Hematopoietic multipotent progenitor cell treated with erythropoietin and hydrocortisone succinate and interleukin-3 and kit ligand, for 8 days (in vitro differentiated cells): ENCODE measurements around the gene ABHD17A.
"Not testable (repeated sequence)": the region's sequence is repeated elsewhere in the genome, so short reads cannot be mapped to it uniquely, and the experiment has no call there.

Experiments used
- DNase-seq: peaks from one replicate; pipeline ENCODE4 v3.0.0-alpha.2; 2015

The ABHD17A gene

GRCh38 chr19:1908364-1908678 is 23.0 kb upstream of the ABHD17A start:
- no peak for DNase-seq

- DNase-seq = no peak
Measured at GRCh38 chr19:1907563-1908363, 22.5 kb upstream of the ABHD17A start.

DNA sequence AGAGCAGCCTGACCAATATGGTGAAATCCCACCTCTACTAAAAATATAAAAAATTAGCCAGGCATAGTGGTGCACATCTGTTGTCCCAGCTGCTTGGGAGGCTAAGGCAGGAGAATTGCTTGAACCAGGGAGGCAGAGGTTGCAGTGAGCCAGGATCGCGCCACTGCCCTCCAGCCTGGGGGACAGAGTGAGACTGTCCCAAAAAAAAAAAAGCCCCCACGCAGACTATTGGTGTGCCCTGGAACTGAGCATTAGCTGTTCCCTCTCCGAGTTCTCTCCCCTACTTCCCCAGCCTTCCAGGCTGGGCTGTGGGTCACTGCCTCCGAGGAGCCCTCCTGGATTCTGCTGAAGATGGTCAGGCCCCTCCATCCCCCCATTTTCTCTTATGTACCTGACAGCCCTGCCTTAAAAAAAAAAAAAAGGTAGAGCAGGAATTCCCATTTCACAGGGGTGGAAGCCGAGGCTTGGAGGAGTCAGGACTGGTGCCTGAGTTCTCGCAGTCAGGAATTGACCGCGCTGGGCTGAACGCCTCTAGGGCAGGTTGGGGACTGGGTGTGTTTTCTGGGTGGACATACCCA is 21.8 kb upstream of the ABHD17A start:
- no peak for DNase-seq

DNA sequence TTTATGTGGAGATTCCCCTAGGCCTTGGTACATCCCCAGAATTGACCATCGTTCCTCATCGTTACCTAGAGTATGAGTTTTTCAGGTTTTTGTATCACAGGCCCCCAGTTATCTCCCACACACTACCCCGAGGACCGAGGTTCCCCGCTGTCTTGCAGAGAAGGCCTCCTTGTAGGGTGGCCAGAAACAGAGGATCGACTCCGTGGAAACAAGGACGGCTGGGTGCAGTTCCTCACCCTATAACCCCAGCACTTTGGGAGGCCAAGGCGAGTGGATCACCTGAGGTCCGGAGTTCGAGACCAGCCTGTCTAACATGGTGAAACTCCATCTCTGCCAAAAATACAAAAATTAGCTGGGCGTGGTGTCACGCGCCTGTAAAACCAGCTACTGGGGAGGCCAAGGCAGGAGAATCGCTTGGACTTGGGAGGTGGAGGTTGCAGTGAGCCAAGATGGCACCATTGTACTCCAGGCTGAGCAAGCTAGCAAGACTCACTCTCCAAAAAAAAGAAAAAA is 20.6 kb upstream of the ABHD17A start:
- DNase-seq = no peak

DNA sequence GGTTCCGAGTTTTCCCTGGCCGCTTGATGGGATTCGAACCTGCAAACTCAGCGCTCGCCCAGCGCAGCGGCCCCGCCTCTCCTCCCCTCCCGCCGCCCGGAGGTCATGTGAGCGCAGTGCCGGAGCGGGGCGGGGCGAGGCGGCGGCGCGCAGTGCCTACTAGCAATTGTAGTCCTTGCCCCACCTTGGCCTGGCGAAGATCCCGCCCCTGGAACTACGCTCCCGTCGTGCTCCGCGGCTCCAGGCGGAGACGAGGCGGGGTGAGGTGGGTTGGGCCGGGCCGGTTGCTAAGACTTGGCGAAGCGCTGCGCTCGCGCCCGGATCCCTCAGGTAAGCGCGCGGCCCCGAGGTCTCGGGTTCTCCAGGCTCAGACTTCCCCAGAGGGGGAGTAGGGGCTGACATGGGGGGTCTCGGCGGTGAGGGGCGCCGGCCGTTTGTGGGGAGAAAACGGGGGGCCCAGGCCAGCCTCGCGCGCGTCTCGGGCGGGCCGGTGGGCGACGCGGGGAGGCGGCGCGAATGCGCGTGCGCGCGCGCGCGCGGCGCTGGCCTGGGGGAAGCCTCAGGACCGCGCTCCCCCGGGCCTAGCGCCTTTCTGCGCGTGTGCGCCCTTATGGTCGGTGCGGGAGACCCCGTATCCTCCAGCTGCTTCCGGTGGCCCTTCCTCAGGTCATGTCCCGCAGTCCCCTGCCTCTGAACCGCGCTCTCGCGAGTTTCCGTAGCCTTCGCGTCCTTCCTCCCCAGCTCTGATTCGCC is 20.0 kb upstream of the ABHD17A start, which contains the start of the genes ADAT3 and SCAMP4:
Gene ADAT3, plus strand, starts transcription at position 290 of the 753 bp plus-strand sequence. CDS start 6,649 bp downstream, outside the sequence.
Gene SCAMP4, plus strand, starts transcription at position 290 of the 753 bp plus-strand sequence. CDS start 9,621 bp downstream, outside the sequence.
- peak; percentile 99 for DNase-seq

- DNase-seq = no peak
Measured at GRCh38 chr19:1904860-1905109, 19.5 kb upstream of the ABHD17A start.

DNA sequence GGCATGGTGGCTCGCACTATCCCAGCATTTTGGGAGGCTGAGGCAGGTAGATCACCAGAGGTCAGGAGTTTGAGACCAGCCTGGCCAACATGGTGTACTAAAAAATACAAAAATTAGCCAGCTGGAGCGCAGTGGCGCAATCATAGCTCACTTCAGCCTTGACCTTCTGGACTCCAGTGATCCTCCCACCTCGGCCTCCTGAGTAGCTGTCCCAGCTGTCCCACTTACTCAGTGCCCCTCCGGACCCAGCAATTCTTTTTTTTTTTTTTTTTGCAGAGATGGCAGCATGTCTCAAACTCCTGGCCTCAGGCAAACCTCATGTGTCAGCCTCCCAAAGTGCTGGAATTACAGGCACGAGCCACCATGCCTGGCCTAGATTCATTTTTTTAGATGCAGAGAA is 17.6 kb upstream of the ABHD17A start:
- DNase-seq = no peak

- no peak for DNase-seq
Measured at GRCh38 chr19:1901940-1902404, 16.7 kb upstream of the ABHD17A start.

DNA sequence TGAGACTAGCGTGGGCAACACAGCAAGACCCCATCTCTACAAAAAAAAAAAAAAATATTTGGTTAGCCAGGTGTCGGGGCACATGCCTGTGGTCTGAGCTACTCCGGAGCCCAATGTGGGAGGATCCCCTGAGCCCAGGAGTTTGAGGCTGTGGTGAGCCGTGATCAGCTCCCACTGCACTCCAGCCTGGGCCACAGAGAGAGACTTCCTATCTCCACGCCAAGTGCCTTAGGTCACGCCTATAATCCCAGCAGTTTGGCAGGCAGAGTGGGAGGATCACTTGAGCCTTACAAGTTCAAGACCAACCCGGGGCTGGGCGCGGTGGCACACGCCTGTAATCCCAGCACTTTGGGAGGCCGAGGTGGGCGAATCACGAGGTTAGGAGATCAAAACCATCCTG is 11.2 kb upstream of the ABHD17A start:
- DNase-seq = peak; percentile 43

DNA sequence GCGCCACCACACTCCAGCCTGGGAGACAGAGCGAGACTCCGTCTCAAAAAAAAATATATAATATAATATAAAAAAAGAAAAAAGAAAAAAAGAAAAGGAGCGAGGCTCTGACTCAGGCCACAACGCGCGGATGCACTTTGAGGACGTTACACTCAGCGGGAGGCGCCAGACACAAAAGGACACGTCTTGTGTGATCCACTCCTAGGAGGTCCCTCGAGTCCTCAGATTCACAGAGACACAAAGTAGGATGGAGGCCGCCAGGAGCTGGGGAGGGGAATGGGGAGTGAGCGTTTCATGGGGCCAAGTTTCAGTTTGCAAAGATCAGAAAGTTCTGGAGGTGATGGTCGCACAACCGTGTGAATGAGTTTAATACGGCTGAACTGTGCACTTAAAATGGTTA is 8.5 kb upstream of the ABHD17A start:
- DNase-seq = no peak

DNA sequence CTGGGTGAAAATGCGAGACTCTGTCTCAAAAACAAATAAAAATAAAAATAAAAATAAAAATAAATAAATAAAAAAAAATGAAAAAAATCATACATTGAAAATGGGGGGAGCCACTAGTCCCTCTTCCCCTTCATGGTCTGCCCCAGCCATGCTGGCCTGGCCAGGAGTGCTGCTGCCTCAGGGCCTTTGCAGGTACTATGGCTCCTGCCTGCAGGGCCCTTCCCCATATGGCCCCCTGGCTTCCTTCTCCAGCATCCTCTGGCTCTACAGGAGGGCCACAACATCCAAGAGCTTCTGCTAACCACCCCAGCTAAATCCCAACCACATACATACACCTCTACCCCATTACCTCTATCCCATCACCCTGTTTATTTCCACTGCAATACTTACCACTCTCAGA is 4.6 kb upstream of the ABHD17A start:
- DNase-seq = no peak

- DNase-seq = no peak
Measured at GRCh38 chr19:1888385-1888784, 3.1 kb upstream of the ABHD17A start.

DNA sequence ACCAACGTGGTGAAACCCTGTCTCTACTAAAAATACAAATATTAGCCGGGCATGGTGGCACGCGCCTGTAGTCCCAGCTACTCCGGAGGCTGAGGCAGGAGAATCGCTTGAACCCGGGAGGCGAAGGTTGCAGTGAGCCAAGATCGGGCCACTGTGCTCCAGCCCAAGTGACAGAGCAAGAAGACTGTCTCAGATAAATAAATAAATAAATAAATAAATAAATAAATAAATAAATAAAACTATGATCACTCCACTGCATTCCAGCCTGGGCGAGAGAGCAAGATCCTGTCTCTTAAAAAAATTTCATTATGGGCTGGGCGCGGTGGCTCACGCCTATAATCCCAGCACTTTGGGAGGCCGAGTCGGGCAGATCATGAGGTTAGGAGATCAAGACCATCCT is 1.1 kb upstream of the ABHD17A start:
- DNase-seq = not testable (repeated sequence)

GRCh38 chr19:1884719-1885334 is 469 bp downstream of the ABHD17A start:
- no peak for DNase-seq

DNA sequence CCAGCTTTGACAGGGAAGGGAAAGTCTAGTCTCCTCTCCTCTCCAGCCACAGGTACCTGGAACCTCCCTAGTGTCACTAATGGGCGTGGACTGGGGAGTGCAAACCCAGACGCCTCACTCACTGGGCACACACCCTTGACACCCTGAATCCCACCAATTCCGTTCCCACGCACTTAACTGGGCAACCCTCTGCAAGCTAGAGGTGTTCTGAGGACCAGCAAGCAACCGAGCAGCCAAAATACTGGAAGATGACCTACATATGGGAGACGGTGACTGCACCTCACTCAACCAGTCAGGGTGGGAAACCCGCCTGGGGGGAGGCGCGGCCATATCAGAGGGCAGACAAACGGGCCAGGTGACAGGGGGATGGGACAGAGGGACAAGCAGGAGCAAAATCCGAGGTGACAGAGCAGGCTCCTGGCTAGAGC is 991 bp downstream of the ABHD17A start:
- no peak for DNase-seq

DNA sequence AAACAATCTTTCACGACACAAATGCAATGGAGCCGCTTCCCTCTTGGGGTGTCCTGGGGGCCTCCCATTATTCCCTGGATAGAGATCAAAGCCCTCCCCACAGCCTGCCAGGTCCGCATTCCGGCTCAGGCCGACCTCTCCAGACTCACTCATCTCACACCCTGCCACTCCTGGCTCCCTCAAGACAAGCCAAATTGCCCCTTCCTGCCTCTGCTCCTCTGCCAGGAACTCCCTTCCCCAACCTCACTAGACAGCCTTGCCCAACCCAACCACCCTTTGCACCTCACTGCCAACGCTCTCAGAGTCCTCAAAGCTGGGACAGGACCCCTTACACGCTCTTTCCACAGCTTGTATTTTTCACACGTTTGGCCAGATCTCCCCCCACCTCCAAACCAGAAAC is 1.5 kb downstream of the ABHD17A start:
- DNase-seq = no peak

GRCh38 chr19:1882786-1883692 is 2.3 kb downstream of the ABHD17A start:
- no peak for DNase-seq

GRCh38 chr19:1882089-1882785 is 3.1 kb downstream of the ABHD17A start:
- DNase-seq = no peak

GRCh38 chr19:1881393-1882088 is 3.8 kb downstream of the ABHD17A start:
- not testable (repeated sequence) for DNase-seq

DNA sequence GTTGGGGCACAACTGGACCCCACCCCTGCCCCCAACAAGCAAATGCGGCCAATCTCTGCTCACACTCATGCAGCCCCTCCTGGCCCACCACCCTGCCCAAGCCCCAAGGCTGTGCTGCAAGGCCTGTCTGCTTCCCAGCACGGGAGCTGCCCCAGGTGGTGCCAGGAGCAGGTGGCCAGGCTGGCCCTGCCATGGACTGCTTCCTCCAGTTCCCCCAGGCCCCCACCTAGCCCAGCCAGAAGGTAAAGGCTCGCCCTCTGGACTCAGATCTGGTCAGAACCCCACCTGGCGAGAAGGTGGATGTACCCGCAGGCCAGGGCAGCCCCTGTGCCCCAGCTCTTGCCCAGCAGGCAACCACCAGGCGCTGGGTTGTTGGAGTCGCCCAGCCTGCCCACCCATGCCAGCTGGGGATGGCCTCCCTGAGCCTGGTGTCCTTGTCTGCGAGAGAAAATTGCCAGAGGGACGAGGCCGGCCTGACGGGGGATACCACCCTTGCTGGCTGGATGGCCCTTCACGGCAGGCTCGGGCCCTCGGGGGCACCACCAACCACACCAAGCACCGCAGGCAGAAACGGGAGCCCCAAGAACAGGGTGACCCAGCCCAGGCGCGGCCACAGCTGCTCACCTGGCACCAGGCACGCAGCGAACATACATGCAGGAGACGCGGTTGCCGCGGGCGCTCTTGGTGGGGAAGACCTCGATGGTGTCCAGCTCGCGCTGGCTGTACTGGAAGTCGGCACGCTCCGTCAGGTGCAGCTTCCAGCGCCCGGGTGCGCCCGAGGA is 4.5 kb downstream of the ABHD17A start:
- no peak for DNase-seq
